GM12878 (cell line): ENCODE data around the gene CADM3. TPM values are rescaled to one million over a fixed set of nuclear protein-coding genes. Genes with fewer than 3 reads are reported as not detected.
A peak's percentile ranks its signal among the peaks of the same experiment; 100 is the strongest.

Experiments used
- ATAC-seq: fragments of 200-7000 bp; cut with Tn5 transposase; 3 replicates; pipeline ENCODE4 v1.9.1; 2020; ENCODE audit warnings: mild to moderate bottlenecking, moderate library complexity
- BruUV-seq: library from RNA; stranded (reverse); fragments of 400-500 nt; replicated peaks from 2 replicates; lab custom pipeline; 2021; lab: Mats Ljungman, UMichigan
- CTCF ChIA-PET: fragments of 300-600 bp; sonication (Branson Sonifier 250); formaldehyde crosslinking; extraction: SDS; loops from one replicate; lab custom pipeline; 2021; ENCODE audit warnings: inconsistent platforms; lab: Yijun Ruan, JAX
- POLR2A ChIA-PET: fragments of 350-600 bp; formaldehyde crosslinking; extraction: SDS; loops from one replicate; lab custom pipeline; 2021; ENCODE audit warnings: inconsistent platforms; lab: Charles Lee
- RAD21 ChIA-PET: fragments of 300-600 bp; sonication (Branson Sonifier 250); formaldehyde crosslinking; loops from one replicate; lab custom pipeline; 2023; ENCODE audit warnings: antibody characterized with exemption; ENCODE audit not compliant: unreplicated experiment; lab: Charles Lee
- SMC1A ChIA-PET: fragments of 300-600 bp; sonication (Branson Sonifier 250); formaldehyde crosslinking; loops from one replicate; lab custom pipeline; 2023; ENCODE audit not compliant: unreplicated experiment, uncharacterized antibody; lab: Charles Lee
- DNase-seq: peaks from one replicate; pipeline ENCODE4 v3.0.0-alpha.2; 2011; ENCODE audit warnings: low read depth, low spot score
- FAIRE-seq: peaks from 3 replicates; lab custom pipeline; 2011; peaks lifted over from hg19 to GRCh38; lab: Jason Lieb, UNC
- H2AFZ ChIP-seq: 2 replicates; pipeline ENCODE4 v1.6.0; 2011; ENCODE audit warnings: low read depth, low read length, control low read depth; ENCODE audit not compliant: control insufficient read depth
- H3K27ac ChIP-seq: 2 replicates; pipeline ENCODE4 v1.5.1; 2011; ENCODE audit warnings: control low read depth; ENCODE audit not compliant: control insufficient read depth, insufficient read depth
- H3K27me3 ChIP-seq, 2 experiments: replicated peaks in 1 of 2; 2 replicates each; pipeline versions ENCODE4 v1.6.0 to v1.6.1; 2011; ENCODE audit warnings: low read length in 1 of 2; ENCODE audit not compliant: control insufficient read depth in 2 of 2, insufficient read depth in 2 of 2
- H3K36me3 ChIP-seq, 2 experiments: 2 replicates each; pipeline ENCODE4 v1.5.1; 2011; ENCODE audit warnings: low read length in 1 of 2; ENCODE audit not compliant: control insufficient read depth in 2 of 2, insufficient read depth in 2 of 2
- H3K4me1 ChIP-seq: 2 replicates; pipeline ENCODE4 v1.6.1; 2011; ENCODE audit warnings: mild to moderate bottlenecking, low read length, moderate library complexity, mixed read lengths; ENCODE audit not compliant: control insufficient read depth, insufficient read depth
- H3K4me2 ChIP-seq: 2 replicates; pipeline ENCODE4 v1.6.0; 2011; ENCODE audit warnings: control low read depth; ENCODE audit not compliant: control insufficient read depth, insufficient read depth
- H3K4me3 ChIP-seq: fragments of 200-600 bp; sonication (generic); 2 replicates; pipeline ENCODE4 v1.5.1; 2016
- H3K79me2 ChIP-seq: 2 replicates; pipeline ENCODE4 v1.6.0; 2011; ENCODE audit warnings: low read length; ENCODE audit not compliant: control insufficient read depth, insufficient read depth
- H3K9ac ChIP-seq: 2 replicates; pipeline ENCODE4 v1.8.0; 2011; ENCODE audit warnings: low read length, control low read depth, mixed read lengths; ENCODE audit not compliant: control insufficient read depth, insufficient read depth
- H3K9me3 ChIP-seq: replicated peaks from 3 replicates; pipeline ENCODE4 v1.5.1; 2011; ENCODE audit warnings: mild to moderate bottlenecking, low read length; ENCODE audit not compliant: control insufficient read depth, insufficient read depth
- H4K20me1 ChIP-seq: 2 replicates; pipeline ENCODE4 v1.6.0; 2011; ENCODE audit not compliant: control insufficient read depth, insufficient read depth
- FOS ChIP-seq: IDR thresholded peaks from 3 replicates; pipeline ENCODE4 v1.6.1; 2011; ENCODE audit warnings: borderline replicate concordance; ENCODE audit not compliant: insufficient read length; ENCODE audit errors: extremely low read depth
- HCFC1 ChIP-seq: fragments of 150-350 bp; IDR thresholded peaks from 2 replicates; pipeline ENCODE4 v1.6.1; 2014; ENCODE audit warnings: low read length
- IRF5 ChIP-seq: fragments of 450-650 bp; IDR thresholded peaks from 2 replicates; pipeline ENCODE4 v1.6.1; 2017; ENCODE audit warnings: borderline replicate concordance
- MAX ChIP-seq: IDR thresholded peaks from 2 replicates; pipeline ENCODE4 v1.6.1; 2012; ENCODE audit warnings: low read depth, low read length, improper control_type of control experiment
- MYC ChIP-seq: IDR thresholded peaks from 2 replicates; pipeline ENCODE4 v1.6.1; 2011; ENCODE audit warnings: mild to moderate bottlenecking, low read length, moderate library complexity, inconsistent platforms; ENCODE audit not compliant: insufficient read depth, insufficient replicate concordance, insufficient read length, severe bottlenecking
- NFYB ChIP-seq: IDR thresholded peaks from 2 replicates; pipeline ENCODE4 v1.6.1; 2011; ENCODE audit warnings: low read depth, mild to moderate bottlenecking, low read length, improper control_type of control experiment, moderate library complexity; ENCODE audit not compliant: insufficient read depth
- RCOR1 ChIP-seq: conservative IDR thresholded peaks from 2 replicates; pipeline ENCODE4 v1.6.1; 2012; ENCODE audit warnings: low read depth, low read length, improper control_type of control experiment
- SMARCA5 ChIP-seq: fragments of 450-650 bp; IDR thresholded peaks from 2 replicates; pipeline ENCODE4 v1.6.1; 2017; ENCODE audit warnings: mild to moderate bottlenecking
- SPI1 ChIP-seq: IDR thresholded peaks from 2 replicates; pipeline ENCODE4 v1.6.1; 2011; ENCODE audit warnings: low read depth, mild to moderate bottlenecking, low read length, moderate library complexity, borderline replicate concordance; ENCODE audit not compliant: insufficient read depth
- ZBED1 ChIP-seq: IDR thresholded peaks from 2 replicates; pipeline ENCODE4 v1.6.1; 2016; ENCODE audit warnings: borderline replicate concordance
- ZBTB33 ChIP-seq: fragments of 450-650 bp; IDR thresholded peaks from 2 replicates; pipeline ENCODE4 v1.6.1; 2017; ENCODE audit warnings: mild to moderate bottlenecking
- WGBS: methylation state at CpG from one replicate; pipeline ENCODE4 v1.1.6; 2016; ENCODE audit warnings: low lambda C conversion rate; ENCODE audit not compliant: insufficient replicate concordance, insufficient coverage; ENCODE audit errors: missing lambda C conversion rate; 5-methylcytosine and 5-hydroxymethylcytosine counted together
- in situ Hi-C: fragments of 300-500 bp; cut with MboI; formaldehyde crosslinking; loops from 9 replicates; pipeline ENCODE4 v1.14.3; 2018; ENCODE audit warnings: mixed read lengths
- intact Hi-C: fragments of 100-400 bp; cut with micrococcal nuclease; formaldehyde crosslinking; loops from one replicate; pipeline ENCODE4 v1.14.2; 2022; ENCODE audit not compliant: unreplicated experiment
- polyA plus RNA-seq, 11 experiments: library from polyadenylated mRNA; depleted of rRNA in 4 of 11; unstranded in 6 of 11; stranded (reverse) in 5 of 11; fragments of >200 nt; fragmentation: Nextera tagmentation in 4 of 11; fragmentation: Illumina TruSeq in 1 of 11; extraction: Ambion mirVana in 4 of 11; extraction: Trizol in 1 of 11; gene quantifications; 1 replicate in 1 of 11; 2 replicates in 10 of 11; pipeline versions ENCODE4 v1.2.1 to v1.2.3, GENCODE V29; 2011 to 2016; ENCODE audit warnings: inconsistent platforms in 2 of 11, missing spikeins in 2 of 11, low read depth in 1 of 11
- total RNA-seq, 4 experiments: library from RNA; depleted of rRNA in 3 of 4; stranded (reverse); fragments of >200 nt in 3 of 4; fragmentation: Illumina TruSeq in 1 of 4; extraction: Trizol in 1 of 4; gene quantifications; 2 replicates each; pipeline versions ENCODE4 v1.2.1 to v1.2.3, GENCODE V29; 2013 to 2021

CADM3 gene
- total and polyA plus RNA-seq, 10 of the 15 experiments (the other 5 are each of a cell fraction or from before 2014, with no cell fraction given): 0.04 to 0.37 TPM; not detected in 8

- TF ChIP-seq NFYB: no peak
- no peak for TF ChIP-seq RCOR1
- no peak for TF ChIP-seq MYC
- no peak for TF ChIP-seq ZBED1
- no peak for TF ChIP-seq ZBTB33
These were observed 9.7 kb upstream of the CADM3 start (continued) for GRCh38 chr1:159161719-159162026.

- no peak overlapping the region for H3K27ac ChIP-seq
- H3K27me3 ChIP-seq: peaks cover 0 to 2% of the 10 kb centered on the region in 2 experiments; a peak in 1 of 4 replicates
- no peaks in the 10 kb centered on the region for H3K9me3 ChIP-seq
- H3K4me3 ChIP-seq: no peak overlapping the region
- 30% methylated on average over 4 of the region's 4 CpGs for whole genome bisulfite sequencing
- no TSS peak for BruUV-seq
- ChIA-PET CTCF (interaction anchor here (2.1 to 7.7 kb wide), 4 partner anchors 29 to 50 kb away, joined by 11 to 116 read pairs (median 43); no protein-coding TSS in a partner anchor), POLR2A (no interaction called here), SMC1A (interaction anchor here (0.6 to 1.5 kb wide), 6 partner anchors 12 to 51 kb away, joined by 3 to 8 read pairs (median 4); no protein-coding TSS in a partner anchor), RAD21 (interaction anchor here (1.3 to 1.4 kb wide), 2 partner anchors 35 to 51 kb away, joined by 4 to 8 read pairs; no protein-coding TSS in a partner anchor)
- FAIRE-seq: no peak
- H4K20me1 ChIP-seq: no peaks in the 10 kb centered on the region
- no peaks in the 10 kb centered on the region for H3K36me3 ChIP-seq
- TF ChIP-seq IRF5: no peak
- no peak for TF ChIP-seq HCFC1
- TF ChIP-seq FOS: no peak
- TF ChIP-seq MAX: no peak
- peak; percentile 65; the same call in 1 of the 2 replicates for TF ChIP-seq SPI1
- no peak for TF ChIP-seq SMARCA5
- H3K79me2 ChIP-seq: no peaks in the 10 kb centered on the region
- no peak overlapping the region for H3K9ac ChIP-seq
- no peak overlapping the region for H2AFZ ChIP-seq
- ATAC-seq: no peak
- in situ Hi-C loops: loop anchor here (5.0 kb wide), 1 partner anchor 35 kb away; no protein-coding TSS in a partner anchor
- intact Hi-C loops: no loop called here
- H3K4me2 ChIP-seq: no peak overlapping the region
- peaks cover 3% of the 10 kb centered on the region; the same call in 1 of the 2 replicates for H3K4me1 ChIP-seq
- no peak for DNase-seq
These were observed 8.7 kb upstream of the CADM3 start for GRCh38 chr1:159162516-159163265.
